ENCODE data around the gene EIF2AK2.
A peak's percentile ranks its signal among the peaks of the same experiment; 100 is the strongest.

The EIF2AK2 gene

DNA sequence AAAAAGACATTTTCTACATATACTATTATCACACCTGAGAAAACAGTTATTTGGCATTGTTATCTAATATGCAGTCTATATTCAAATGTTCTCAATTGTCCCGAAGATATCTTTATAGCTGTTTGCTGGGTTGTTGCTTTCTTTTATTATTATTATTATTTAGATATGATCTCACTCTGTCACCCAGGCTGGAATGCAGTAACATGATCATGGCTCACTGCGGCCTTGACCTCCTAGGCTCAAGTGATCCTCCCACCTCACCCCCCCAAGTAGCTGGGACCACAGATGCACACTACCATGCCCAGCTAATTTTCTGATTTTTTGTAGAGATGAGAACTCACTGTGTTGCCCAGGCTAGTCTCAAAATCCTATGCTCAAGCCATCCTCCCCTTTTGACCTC lies 52.6 kb downstream of the EIF2AK2 start:
- no peak for DNase-seq (ENCODE audit: extremely low read depth in 1 of 2, low read depth in 1 of 2)

DNA sequence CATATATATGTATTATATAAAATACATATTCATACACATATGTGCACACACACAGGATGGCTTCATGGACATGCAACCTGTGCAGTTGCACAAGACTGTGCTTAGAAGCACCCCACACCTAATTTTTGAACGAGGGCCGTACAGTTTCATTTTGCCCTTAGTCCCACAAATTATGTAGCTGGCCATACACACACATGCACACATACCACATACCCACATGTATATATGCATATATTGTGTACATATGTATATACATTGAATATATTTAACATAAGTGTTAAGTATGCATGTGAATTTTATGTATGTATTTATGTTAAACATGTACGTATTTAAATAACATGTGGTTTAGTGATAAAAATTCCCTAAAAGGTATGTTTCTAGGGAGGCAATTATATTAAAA lies 54.2 kb downstream of the EIF2AK2 start:
- no peak for DNase-seq (ENCODE audit: extremely low read depth in 1 of 2, low read depth in 1 of 2)

DNA sequence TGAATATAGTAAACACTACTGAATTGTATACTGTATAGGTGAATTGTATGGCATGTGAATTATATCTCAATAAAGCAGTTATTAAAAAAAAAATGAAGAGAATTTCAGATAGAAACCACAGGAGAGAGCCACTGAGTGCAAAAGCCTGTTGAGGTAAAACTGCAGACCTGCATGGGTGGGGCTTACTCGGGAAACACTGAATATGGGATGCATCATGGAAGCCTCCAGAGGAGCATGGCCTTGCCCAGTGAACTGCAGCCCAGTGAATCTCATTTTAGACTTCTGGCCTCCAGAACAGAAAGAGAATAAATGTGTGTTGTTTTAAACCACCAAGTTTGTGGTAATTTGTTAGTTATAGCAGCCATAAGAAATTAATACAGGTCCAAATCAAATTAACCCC lies 56.7 kb downstream of the EIF2AK2 start:
- no peak for DNase-seq (ENCODE audit: extremely low read depth in 1 of 2, low read depth in 1 of 2)

DNA sequence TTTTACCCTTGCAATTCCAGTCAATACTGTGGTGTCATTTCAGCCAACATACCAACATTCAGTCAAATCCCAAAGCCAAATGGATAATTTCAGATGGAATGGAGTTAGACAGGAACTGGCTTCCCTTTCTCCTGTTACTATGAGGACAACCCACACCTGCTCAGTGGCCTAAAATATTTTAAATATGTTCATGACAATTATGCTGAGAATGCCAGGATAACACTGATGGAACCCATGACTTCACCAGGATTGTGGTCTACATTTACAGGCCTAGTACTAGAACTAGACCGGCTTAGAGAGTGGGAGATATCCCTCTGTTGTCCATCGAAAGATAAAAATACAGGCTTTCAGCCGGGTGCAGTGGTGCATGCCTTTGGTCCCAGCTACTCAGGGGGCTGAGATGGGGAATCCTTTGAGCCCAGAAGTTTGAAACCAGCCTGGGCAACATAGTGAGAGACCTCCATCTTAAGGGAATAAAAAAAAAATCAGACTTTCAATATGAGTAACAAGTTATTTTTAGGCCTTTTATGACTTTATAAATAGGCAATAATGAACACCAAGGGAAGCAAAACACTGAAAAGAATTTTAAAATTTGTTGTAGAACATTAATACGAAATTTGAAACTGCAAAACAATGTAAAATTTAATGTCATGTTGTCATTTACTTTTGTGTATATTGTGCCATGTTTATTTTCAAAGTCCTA lies 58.2 kb downstream of the EIF2AK2 start:
- DNase-seq (ENCODE audit: extremely low read depth in 1 of 2, low read depth in 1 of 2) = no peak

DNA sequence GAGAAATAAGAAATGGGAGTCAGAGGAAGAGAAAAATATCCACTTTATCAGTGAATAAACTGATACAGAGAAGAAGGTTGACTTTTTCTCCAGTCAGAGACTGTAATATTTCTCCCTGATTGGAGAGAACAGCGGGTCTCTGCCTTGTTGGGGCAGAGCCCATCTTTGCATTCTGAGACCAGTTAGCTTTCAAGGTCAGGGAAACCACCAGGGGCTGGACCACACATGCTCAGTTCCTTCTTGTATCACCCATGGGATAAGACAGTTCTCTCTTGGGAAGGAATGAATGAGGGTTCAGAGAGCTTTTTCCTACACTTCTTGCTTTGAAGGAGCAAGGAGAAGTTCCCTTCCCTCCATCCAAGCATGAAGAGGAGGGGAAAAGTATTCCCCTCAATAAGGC lies 60.2 kb downstream of the EIF2AK2 start:
- DNase-seq (ENCODE audit: extremely low read depth in 1 of 2, low read depth in 1 of 2) = no peak

DNA sequence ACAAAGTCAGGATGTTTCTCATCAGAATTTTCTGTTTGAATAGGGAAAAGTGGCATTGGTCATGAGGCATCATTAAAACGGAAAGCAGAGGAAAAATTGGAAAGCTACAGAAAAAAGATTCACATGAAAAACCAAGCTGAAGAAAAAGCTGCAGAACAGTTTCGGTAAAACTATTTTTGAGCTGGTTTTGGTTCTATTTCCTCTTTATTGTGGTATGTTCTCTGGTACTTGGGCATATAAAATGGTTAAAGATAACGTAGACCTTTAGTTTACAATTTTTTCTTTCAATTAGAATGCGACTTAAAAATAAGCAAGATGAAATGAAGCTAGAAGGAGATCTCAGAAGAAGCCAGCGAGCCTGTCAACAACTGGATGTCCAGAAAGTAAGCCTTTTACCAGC lies 64.9 kb downstream of the EIF2AK2 start:
- no peak for DNase-seq (ENCODE audit: extremely low read depth in 1 of 2, low read depth in 1 of 2)

DNA sequence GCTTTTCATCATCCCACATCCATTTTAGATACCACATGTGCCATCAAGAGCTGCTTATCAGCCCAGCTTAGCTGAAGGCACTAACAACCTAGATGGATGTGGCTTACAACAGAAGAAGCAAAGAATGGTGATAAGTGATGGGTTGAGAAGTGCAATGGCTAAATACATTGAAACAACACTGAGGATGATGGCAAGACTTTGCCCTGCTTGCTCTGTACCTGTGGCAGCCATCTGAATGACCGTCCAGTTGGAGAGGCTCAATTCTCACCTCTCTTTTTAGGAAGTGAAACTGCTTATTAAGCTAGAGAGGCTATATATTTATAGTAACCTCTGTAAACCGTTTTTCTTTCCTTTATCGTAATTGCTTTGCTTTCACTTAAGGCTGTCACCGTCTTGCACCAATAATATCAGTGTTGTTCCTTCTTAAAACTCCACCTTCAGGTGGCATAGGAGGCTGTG lies 66.7 kb downstream of the EIF2AK2 start:
- DNase-seq (ENCODE audit: extremely low read depth in 1 of 2, low read depth in 1 of 2) = no peak

DNA sequence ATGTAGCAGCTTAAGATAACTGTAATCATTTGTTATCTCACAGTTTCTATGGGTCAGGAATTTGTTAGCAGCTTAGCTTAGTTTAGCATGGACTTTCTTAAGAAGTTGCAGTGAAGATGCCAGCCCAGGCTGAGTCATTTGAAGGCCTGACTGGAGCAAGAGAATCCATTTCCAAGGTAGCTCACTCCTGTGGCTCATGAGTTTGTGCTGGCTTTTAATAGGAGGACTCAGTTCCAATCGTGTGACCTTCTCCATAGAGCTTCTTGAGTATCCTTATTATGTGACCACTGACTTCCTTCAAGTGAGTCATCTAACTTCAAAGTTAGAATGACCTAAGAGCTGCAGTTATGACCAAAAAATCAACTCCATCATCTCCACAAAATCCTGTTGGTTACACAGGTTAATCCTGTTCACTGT lies 71.0 kb downstream of the EIF2AK2 start:
- no peak for DNase-seq (ENCODE audit: extremely low read depth in 1 of 2, low read depth in 1 of 2)

DNA sequence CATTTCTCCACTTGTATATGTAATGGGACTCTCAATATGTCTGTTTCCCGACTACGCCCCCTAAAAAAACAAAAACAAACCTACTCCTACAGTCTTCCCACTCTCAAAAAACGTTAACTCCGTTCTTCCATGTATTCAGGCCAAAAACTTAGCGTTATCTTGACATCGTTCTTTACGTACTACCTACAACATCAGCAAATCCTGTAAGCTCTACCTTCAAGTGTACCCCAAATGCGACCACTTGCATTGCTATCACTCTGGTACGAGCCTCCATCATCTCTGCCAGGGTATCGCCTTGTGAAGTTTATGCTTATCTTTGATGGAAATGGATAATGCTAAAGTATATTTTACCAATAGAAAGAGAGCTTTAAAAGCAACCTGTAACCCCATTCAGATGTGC lies 72.0 kb downstream of the EIF2AK2 start:
- no peak for DNase-seq (ENCODE audit: extremely low read depth in 1 of 2, low read depth in 1 of 2)

DNA sequence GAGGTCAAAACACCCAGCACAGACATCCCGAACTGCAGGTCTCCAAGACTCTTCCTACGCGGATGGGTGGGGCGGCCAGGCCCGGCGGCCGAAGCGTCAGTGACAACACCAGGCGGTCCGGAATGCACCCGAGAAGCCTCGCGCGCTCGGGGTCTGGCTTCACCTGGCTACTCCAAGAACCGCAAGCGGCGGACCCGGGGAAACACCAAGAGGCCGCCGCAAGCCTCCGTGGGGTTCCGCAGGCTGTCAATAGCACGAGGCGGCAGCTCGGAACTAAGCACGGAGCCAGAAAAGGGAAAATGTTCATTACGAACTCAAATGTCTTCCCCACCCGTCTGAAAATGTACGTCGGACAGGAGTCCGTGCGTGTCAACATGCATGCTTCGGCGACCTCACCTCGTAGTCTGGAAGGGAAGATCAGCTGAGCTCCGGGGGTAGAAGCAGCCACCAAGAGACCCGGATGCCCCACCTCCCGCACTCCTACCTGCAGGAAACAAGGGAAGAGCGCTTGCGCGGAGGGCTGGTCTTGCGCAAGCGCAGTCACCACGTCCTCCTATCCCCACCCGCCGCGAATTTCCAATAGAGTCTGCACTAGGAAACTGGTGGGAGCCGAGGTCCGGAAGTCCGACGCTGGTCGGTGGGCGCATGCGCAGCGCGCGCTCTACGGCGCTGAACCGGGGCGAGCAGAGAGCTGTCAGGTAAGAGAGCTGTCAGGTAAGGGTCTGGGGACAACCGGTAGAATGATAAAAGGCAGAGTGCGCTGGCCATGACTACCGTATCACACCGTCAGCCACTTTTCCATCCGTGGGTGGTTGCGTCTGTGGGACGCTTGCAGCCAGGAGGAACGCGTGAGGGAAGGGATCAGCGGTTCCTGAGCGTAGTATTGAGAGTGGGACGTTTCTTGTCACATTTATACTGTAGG lies 72.6 kb downstream of the EIF2AK2 start, which contains the start of the genes GPATCH11 and HEATR5B:
GPATCH11 (plus strand) TSS at position 646 of the 922 bp plus-strand sequence. CDS start 3,864 bp downstream, outside the sequence.
HEATR5B (minus strand) TSS at position 500 of the 922 bp plus-strand sequence. CDS start 958 bp downstream, outside the sequence.
- peak; percentile 88 to 89 for DNase-seq (ENCODE audit: extremely low read depth in 1 of 2, low read depth in 1 of 2)

DNA sequence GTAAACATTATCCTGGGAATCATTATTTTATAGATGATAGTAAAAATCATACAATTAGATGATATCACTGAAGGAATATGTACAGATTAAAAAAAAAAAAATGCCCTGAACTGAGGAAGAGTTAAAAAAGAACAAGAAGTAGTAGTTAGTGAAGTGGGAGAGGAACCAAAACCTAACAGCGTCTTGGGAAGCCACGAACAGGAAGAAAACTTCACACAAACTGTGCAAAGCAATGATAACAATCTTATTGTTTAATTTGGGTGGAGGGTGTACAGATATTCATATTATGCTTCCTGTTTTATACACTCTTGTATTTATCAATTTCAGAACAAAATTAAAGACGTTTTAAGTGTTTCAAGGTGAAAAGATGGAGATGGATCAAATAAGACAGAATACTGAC lies 76.1 kb downstream of the EIF2AK2 start:
- DNase-seq (ENCODE audit: extremely low read depth in 1 of 2, low read depth in 1 of 2) = no peak

DNA sequence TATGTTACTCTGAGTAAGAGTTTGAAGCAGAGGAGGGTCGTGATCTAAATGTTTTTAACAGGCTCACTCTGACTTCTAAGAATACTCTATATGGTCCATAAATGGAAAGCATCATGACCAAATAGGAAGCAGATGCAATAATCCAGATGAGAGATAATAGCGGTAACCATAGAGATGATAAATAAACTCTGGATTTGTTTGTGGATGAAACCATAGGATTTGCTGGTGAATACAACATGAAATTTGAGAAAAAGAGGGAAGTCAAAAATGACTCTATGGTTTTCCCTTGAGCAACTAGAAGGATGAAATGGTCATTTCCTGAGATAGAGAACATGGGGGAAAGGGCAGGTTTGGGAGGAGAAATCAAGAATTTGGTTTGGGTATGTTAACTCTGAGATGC lies 76.5 kb downstream of the EIF2AK2 start:
- no peak for DNase-seq (ENCODE audit: extremely low read depth in 1 of 2, low read depth in 1 of 2)

DNA sequence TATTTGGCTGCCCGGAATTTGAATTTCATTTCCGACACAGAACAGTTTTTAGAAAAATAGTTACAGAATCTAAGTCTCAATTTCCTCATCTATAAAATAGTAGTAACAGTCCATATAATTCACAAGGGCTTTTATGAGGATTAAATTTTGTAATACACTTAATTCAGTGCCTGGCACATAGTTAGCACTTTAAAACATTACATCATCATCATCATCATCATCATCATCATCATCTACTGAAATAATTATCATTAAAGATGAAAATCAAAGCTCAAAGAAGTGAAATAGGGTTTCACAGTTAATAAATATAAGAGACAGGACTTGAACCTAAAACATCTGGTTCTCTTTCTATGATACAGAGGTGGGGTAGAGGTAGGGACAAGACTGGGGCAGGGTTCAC lies 85.8 kb downstream of the EIF2AK2 start:
- DNase-seq (ENCODE audit: extremely low read depth in 1 of 2, low read depth in 1 of 2) = no peak

DNA sequence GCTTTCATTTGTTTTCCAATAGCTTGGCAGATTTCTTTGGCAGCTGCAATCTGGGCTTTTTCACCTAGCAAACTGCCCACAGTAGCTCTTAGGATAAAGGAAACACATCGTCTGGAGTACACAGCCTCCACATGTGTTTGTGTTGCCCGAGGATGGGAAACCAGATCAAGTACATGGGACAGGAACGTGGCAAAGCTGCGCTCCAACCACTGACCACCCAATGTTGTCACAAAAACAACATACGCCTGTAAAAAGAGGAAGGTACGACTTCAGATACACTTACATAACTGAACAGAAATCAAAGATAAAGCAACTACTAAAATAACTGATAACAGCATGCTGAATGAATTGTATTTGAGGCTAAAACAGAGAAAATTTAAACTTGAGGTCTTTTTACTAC lies 88.1 kb downstream of the EIF2AK2 start:
- no peak for DNase-seq (ENCODE audit: extremely low read depth in 1 of 2, low read depth in 1 of 2)

DNA sequence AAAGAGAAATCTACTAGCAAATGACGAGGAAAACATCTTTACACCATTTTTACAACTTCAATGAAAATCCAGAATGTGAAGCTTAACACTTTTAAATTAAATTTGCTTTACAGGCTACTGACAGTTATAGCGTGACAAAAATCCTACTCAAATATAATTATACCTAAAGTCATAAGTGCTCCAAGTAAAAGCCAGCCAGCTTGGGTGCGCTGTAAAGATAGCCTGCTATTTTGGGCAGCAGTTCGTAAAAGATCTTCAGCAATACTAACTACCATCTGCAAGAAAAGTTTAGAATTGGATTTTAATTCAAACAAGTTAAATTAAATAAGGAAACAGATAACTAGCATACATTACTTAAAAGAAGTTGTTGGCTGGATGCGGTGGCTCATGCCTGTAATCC lies 95.0 kb downstream of the EIF2AK2 start:
- no peak for DNase-seq (ENCODE audit: extremely low read depth in 1 of 2, low read depth in 1 of 2)

DNA sequence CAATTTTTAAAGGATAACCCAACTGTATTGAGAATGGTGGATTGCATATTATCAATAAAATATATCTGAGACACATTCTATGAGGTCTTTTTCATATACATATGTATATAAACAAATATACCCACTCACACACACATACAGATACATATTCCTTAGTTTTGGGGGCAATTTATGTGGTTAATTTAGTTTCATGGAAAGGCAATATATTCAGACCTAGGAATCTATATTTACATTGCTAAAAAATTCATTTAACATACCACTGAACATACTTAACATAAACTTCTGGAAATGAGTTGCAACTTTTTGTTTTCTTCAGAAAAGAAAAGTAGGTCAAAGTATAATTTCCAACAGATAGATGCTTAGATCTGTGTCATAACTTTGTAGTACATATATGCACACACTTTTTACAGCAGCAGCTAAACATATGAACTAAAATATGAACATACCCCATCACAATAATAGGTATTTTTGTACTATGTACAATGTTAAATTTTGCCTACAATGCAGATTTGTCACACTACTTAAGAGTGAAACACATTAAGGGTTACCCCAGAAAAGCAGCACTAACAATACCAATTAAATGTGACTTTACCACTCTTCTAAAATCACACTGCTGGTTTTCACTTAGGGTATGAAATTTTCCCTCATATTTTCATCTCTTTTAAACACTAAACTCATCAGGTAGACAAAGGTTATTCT lies 95.6 kb downstream of the EIF2AK2 start:
- no peak for DNase-seq (ENCODE audit: extremely low read depth in 1 of 2, low read depth in 1 of 2)

DNA sequence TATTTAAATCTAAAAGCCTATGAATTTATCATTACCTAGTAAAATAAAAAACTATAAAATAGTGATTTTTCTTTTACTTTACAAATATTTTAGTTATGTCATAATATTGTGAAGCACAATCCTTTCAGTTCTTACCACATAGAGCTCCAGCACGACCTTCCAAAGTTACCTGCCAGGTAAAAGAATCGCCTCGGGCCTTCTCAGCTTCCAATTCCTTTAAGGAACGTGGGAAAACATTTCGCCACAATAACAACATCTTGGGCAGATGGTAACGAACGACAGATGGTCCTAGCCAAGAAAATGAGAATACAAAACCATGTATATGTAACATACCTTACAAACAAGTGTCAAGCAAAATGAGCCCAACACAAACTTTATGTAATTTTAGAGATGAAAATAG lies 96.3 kb downstream of the EIF2AK2 start:
- DNase-seq (ENCODE audit: extremely low read depth in 1 of 2, low read depth in 1 of 2) = no peak

DNA sequence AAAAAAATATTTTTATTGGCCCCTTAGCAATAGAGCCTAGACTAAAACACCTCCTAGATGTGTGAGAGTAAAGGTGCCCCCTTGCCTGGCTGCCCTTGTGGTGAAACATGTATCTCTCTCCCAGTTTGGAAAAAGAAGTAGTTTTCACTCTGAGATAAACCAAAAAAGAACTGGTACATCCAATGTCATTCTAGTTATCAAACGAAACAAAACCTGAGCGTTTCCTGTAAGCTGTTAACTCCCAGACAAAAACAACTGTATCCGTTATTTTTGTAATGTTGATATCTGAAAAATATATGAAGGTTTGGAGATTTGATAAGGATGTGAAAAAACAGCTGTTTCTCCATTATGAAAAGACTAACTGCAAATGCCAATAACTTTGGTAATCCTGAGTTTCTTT lies 96.9 kb downstream of the EIF2AK2 start:
- DNase-seq (ENCODE audit: extremely low read depth in 1 of 2, low read depth in 1 of 2) = no peak

DNA sequence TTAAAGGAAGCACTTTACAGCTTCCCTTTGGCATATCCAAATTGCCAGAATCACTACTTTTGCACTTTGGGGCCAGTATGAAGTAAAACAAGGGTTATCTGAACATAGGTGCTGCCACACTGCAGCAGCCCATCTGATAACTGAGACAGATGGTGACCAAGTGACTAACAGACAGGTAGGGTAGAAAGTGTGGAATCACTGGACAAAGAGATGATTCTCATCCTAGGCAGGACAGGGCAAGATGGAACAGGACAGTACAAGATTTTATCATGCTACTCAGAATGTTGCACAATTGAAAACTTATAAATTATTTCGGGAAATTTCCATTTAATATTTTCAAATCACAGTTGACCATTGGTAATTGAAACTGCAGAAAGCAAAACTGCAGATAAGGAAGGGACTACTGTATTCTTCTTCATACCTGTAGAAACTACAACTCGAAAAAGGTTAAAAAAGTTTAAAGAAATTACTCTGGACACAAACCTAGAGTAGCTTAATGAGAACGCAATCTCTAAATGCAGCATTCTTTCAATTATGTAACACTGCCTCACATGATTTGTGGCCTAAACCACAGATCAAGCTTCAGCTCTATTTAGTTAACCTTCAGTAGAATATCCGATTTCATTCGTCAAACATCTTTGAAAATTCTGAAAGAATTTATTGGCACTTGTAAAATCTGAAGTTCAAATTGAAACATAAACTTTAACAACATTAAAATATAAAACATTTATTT lies 104.0 kb downstream of the EIF2AK2 start:
- DNase-seq (ENCODE audit: extremely low read depth in 1 of 2, low read depth in 1 of 2) = no peak
